ENCODE data around the gene PEX19. TPM values are rescaled to one million over a fixed set of nuclear protein-coding genes. Genes with fewer than 3 reads are reported as not detected.

Gene PEX19
- total RNA-seq, 4 donors from 2014 or later: 33.4 to 52.9 (median 48.2) TPM

- H3K4me3 ChIP-seq (ENCODE audit: low read depth, poor library complexity, severe bottlenecking): no peak overlapping the region
- WGBS, 2 donors: 92 to 93% methylated on average over 5 of the region's 5 CpGs
- no peak for DNase-seq (ENCODE audit: low spot score in 2 of 2)
- TF ChIP-seq POLR2A (IDR thresholded peaks at IDR 0.05) (no peak), CTCF (IDR thresholded peaks at IDR 0.05) (no peak)
- intact Hi-C loops (cut with DNase I; ENCODE audit: low total_unique reads): no loop called here
These were observed 46.5 kb downstream of the PEX19 start for GRCh38 chr1:160238408-160238807.

DNA sequence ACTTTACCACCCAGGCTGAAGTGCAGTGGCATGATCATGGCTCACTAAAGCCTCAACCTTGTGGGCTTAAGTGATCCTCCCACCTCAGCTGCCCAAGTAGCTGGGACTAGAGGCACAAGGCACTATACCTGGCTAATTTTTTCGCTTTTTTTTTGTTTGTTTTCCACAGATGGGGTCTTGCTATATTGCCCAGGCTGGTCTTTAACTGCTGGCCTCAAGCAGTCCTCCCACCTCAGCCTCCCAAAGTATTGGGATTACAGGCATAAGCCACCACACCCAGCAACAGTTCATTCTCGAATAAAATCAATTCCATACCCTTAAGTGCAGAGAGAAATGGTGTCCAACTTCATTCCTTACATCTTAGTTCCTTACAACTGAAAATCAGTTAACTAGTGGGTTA, 47.4 kb downstream of the PEX19 start:
- WGBS, 2 donors: 93 to 97% methylated on average over 2 of the region's 2 CpGs
- no peak for TF ChIP-seq CTCF (IDR thresholded peaks at IDR 0.05)
- TF ChIP-seq POLR2A (IDR thresholded peaks at IDR 0.05): no peak
- H3K4me3 ChIP-seq (ENCODE audit: low read depth, poor library complexity, severe bottlenecking): no peak overlapping the region
- intact Hi-C loops (cut with DNase I; ENCODE audit: low total_unique reads): no loop called here
- no peak for DNase-seq (ENCODE audit: low spot score in 2 of 2)

GRCh38 chr1:160236806-160237205, 48.1 kb downstream of the PEX19 start:
- DNase-seq (ENCODE audit: low spot score in 2 of 2): no peak
- TF ChIP-seq POLR2A (IDR thresholded peaks at IDR 0.05): no peak
- TF ChIP-seq CTCF (IDR thresholded peaks at IDR 0.05): no peak
- intact Hi-C loops (cut with DNase I; ENCODE audit: low total_unique reads): no loop called here
- 89 to 93% methylated on average over 5 of the region's 5 CpGs for WGBS, 2 donors
- H3K4me3 ChIP-seq (ENCODE audit: low read depth, poor library complexity, severe bottlenecking): no peak overlapping the region

DNA sequence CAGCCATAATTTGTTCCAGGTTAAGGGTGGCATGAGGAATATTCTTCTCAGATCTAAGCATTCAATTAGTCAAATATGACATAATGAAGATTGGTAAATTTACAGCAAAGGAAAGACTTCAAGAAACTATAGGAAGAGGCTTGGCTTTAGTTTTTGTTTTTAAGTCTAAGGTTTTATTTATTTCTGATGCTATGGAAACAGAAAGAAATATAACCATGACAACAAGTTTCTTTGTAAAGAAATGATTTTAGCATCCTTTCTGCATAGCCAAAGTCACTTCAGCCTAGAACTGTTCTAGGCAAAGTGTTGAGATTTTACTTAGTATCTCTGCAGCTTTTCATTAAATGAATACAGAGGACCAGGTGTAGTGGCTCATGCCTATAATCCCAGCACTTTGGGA, 52.0 kb downstream of the PEX19 start:
- no peak for DNase-seq (ENCODE audit: low spot score in 2 of 2)
- H3K4me3 ChIP-seq (ENCODE audit: low read depth, poor library complexity, severe bottlenecking): no peak overlapping the region
- no peak for TF ChIP-seq POLR2A (IDR thresholded peaks at IDR 0.05)
- intact Hi-C loops (cut with DNase I; ENCODE audit: low total_unique reads): no loop called here

DNA sequence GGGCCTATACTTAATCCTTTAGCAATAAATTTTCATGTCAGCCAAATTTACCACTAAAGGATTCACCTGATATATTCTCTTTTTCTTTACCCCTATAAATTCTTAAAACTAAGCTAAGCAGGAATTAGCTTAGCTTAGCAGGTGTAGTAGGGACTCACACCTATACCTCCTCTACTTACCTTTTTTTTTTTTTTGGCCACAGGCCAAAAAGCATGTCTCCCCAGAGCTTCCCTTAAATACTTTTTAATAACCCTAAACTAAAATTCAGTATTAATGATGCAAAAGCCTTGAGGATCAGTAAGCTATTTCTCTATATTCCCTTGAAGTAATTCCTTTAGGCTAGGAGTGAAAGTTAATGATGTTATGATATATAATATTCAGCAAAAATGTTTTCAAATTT, 56.5 kb downstream of the PEX19 start:
- no peak overlapping the region for H3K4me3 ChIP-seq (ENCODE audit: low read depth, poor library complexity, severe bottlenecking)
- TF ChIP-seq CTCF (IDR thresholded peaks at IDR 0.05): no peak
- no peak for TF ChIP-seq POLR2A (IDR thresholded peaks at IDR 0.05)
- intact Hi-C loops (cut with DNase I; ENCODE audit: low total_unique reads): no loop called here
- no peak for DNase-seq (ENCODE audit: low spot score in 2 of 2)

- TF ChIP-seq POLR2A (IDR thresholded peaks at IDR 0.05) (no peak), CTCF (IDR thresholded peaks at IDR 0.05) (no peak)
- WGBS, 2 donors: 88 to 92% methylated on average over 1 of the region's 1 CpG
- no peak overlapping the region for H3K4me3 ChIP-seq (ENCODE audit: low read depth, poor library complexity, severe bottlenecking)
- DNase-seq (ENCODE audit: low spot score in 2 of 2): no peak
- intact Hi-C loops (cut with DNase I; ENCODE audit: low total_unique reads): no loop called here
These were observed 57.4 kb downstream of the PEX19 start for GRCh38 chr1:160227561-160227960.
